ENCODE measurements around the gene RBFOX1.

Gene RBFOX1

GRCh38 chr16:7689234-7689633 lies 356.6 kb downstream of the RBFOX1 start:
- no peak for DNase-seq (ENCODE audit: low read depth)

GRCh38 chr16:7691533-7691932 lies 358.9 kb downstream of the RBFOX1 start:
- DNase-seq (ENCODE audit: low read depth), result no peak

DNA sequence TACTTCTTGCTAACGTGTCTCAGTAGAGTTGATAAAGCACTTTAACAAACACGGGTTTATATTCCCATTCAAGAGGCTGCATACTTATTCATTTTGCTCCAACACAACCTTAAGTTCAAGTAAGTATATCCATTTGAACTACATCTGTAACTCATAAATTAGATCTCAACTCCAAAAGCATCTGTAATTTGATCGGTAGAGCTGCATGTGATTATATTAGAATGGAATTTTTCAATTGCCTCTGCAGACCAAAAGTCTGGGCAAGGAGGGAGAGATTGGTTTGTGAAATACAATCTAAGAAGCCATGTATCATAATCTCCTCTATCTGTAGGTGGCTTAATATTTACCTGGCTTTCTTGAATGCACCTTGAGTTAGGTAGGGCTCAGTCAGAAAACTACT lies 371.0 kb downstream of the RBFOX1 start:
- no peak for DNase-seq (ENCODE audit: low read depth)

DNA sequence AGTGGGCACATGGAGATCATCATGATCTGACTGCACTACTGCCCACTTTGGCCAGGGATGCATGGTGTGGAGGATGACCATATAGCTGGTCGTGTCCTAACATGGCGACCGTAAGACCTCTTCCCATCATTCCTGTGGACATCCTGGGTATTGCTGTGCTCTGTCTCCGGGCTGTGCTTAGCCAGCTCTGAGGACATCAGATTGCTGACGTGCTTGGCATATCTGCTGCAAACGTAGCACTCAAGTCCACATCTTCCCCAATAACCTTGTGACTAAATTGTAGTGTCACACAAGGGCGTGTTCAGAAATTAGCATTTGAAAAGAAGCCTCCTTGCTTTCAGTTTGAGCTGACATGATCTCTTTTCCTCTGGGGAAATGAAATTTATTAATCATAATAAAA lies 373.2 kb downstream of the RBFOX1 start:
- DNase-seq (ENCODE audit: low read depth), result no peak

DNA sequence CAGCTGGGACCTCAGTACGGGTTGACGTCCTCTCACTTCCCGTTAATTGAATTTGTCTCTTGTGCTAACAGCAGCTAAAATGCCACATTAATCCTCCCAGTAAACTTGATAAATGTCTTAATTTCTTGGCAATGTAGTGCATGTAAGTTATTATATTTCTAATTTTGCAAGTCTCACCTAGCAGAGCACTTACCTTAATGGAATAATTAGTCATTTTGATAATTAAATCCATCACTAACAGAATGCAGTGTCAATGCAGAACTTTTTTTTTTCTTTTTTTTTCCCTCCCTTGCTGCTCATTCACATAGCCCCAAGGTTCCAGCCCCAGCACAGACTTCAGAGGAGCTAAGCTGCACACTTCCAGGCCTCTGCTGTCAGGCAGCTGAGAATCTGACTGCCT lies 376.5 kb downstream of the RBFOX1 start:
- no peak for DNase-seq (ENCODE audit: low read depth)

- no peak for DNase-seq (ENCODE audit: low read depth)
Measured at GRCh38 chr16:7713244-7713643, 380.6 kb downstream of the RBFOX1 start.

DNA sequence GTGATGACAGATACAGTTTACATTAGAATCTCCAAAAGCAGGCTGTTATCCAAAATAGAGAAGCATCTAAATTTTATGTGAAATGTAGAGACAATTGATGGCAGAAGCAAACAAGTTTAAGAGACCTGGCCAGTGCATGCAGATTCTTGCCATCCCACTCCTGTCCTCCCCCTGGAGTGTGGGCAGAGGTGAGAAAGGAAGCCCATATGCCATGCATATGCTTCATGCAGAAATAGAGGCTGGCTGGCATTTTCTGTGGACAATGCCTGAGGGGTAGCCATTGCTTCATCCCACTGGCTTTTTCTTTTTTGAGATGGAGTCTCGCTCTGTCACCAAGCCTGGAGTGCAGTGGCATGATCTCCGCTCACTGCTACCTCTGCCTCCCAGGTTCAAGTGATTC lies 382.1 kb downstream of the RBFOX1 start:
- DNase-seq (ENCODE audit: low read depth), result no peak

DNA sequence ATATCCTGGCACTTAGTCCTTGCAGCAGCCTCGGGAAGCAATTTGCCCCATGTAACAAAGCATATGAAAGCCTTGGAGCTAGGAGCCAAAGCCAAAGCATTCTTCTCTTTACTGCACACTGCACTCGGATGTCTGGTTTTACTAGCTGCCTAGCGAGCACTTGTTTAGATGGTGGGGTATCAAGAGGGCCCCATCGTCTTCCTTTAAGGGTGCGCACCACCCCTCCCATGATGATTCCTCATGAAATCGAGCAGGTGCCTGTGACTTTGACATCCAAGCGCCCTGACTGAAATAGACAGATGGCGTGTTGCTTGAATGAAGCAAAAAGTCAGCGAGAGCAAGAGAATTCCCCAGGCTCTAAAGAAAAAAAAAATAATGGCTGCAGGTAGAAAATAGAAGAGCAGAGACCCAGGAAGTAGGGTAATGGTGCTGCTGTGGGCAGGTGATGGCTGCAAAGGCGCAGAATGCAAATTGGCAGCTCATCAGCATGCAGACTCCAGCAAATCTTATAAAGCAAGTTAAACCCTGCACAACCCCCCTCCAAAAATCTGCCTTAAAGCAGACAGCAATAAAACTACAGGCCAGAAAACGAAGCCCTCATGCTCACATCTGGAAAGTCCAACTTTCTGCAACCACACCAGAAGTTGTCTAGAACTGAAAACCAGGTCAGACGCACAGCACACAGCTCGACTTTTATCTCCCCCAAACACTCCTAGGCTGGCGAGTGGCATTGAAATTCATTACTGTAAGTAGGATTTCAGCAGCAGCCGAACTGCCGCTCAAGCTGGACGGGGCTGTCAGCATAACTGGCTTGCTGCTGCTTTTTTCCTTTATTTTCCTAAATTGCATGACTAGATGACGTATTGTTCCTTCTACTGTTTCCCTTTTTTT lies 384.3 kb downstream of the RBFOX1 start:
- DNase-seq (ENCODE audit: low read depth), result no peak

DNA sequence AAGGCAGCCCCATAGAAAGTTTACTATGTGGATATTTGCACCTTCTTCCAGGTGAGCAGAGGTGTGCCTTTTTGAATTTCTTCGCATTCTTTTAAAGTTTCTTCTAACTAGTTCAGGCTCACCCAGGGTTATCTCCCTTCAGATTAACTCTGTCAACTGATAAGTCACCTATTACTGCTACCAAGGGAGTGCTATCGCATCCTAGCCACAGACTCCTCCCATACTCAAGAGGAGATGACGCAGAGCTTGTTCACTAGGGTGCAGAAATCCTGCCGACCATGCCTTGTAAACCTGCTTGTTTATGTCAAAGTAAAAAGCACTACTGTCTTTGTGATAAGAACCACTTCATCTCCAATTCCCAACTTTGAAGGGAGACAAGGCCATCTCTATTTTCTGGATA lies 390.1 kb downstream of the RBFOX1 start:
- DNase-seq (ENCODE audit: low read depth), result no peak

- no peak for DNase-seq (ENCODE audit: low read depth)
Measured at GRCh38 chr16:7731141-7731540, 398.5 kb downstream of the RBFOX1 start.

DNA sequence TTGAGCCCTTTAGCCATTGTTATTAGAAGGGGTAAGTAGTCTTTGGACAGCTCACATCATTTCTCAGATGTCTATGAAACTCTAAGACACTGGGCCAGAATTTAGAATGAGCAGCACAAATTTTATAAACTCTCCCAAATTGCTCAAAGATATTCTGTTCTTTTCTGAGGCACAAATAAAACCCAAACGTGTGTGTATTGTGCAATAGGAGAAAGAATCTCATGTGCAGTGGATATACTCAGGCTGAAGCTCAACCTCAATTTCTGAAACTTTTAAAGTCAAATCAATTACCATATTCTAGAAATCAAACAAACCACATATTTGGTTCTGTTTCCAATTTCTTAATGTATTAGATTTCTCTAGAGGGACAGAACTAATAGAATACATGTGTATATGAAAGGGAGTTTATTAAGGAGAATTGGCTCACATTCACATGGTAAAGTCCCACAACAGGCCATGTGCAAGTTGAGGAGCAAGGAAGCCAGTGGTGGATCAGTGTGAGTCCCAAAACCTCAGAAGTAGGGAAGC lies 403.6 kb downstream of the RBFOX1 start:
- no peak for DNase-seq (ENCODE audit: low read depth)

DNA sequence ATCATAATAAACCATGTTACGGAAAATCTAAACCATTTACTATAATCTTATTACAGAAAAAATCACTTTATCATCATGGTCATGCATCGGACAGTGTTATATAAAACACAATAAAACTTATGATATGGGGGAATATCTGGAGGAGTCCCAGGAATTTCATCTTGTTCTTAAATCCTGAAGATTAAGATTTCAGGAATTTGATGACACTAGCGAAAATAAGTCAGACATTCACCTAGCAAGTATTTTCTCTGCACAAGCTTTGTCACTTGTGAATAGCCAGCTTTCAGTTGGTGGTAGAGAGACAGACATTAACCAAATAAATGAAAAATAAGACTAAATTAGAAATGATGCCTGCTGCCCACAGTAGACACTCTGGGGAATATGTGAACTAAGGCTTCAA lies 410.0 kb downstream of the RBFOX1 start:
- no peak for DNase-seq (ENCODE audit: low read depth)

DNA sequence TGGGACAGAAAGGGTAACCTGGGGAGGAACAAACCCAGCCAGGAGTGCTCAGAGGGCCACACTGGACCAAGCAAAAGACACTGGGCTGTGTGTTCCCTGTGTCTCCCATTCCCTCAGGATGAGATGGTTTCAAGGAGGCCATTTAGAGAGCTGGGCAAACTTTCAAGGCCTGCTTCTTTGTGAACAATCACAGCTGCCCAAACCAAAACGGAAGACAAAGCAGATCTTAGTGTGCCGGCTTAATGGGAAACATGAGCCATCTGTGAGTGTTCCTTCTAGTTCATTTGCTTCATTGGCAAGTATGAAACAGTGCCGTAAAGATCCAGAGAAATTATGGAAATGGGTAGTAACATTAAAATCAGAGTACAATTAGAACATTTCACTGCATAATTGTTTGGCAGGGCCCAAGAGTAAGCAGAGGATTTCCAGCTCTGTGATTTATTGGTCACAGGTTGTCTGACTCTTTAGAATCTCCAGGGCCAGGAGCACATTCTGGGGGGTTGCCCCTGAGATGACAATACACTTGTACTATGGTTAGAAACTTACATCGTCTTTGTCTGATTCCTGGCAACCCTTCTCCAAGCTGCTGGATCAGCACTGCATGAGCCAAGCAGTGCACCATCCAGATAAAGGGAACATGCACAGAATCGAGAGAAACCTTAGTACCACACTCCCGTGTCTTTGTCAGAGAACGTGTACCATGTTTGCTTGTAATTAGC lies 412.1 kb downstream of the RBFOX1 start:
- no peak for DNase-seq (ENCODE audit: low read depth)

GRCh38 chr16:7745276-7745675 lies 412.6 kb downstream of the RBFOX1 start:
- no peak for DNase-seq (ENCODE audit: low read depth)

DNA sequence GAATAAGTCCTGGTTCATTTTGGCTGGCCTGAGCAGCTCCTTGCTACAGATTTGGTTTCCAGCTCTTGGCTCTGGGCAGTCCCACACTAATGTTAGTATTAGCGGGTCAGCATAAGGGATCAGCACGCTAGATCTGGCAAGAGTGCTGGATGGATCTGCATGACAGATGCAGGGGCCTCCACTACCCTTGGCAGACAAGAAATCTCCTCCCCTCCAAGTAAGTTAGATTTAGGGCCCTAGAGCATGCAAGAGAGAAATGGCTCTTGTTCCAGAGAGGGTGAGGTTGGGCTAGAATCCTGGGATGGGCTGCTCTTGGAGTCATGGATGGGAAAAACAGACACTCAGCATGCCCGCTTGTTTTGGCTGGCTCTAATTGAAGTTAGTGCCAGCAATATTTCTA lies 414.3 kb downstream of the RBFOX1 start:
- no peak for DNase-seq (ENCODE audit: low read depth)

DNA sequence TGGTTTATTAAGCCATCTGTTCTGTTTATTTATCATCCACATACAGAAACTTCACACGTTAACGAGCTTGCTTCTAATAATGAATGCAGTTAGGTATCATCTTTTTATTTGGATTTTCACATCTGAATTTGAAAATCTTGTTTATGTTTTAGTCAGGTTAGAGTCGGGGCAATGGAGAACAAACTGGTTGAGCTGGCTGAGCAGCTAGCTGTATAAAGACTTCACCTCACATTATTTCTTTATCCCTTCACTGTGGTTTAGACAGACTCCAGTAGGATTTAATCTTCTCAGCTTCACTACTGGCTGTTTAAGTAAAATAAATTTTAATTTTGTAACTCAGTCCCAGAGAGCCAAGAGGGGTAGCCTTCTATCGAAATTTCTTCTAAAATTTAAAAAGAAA lies 415.9 kb downstream of the RBFOX1 start:
- no peak for DNase-seq (ENCODE audit: low read depth)

DNA sequence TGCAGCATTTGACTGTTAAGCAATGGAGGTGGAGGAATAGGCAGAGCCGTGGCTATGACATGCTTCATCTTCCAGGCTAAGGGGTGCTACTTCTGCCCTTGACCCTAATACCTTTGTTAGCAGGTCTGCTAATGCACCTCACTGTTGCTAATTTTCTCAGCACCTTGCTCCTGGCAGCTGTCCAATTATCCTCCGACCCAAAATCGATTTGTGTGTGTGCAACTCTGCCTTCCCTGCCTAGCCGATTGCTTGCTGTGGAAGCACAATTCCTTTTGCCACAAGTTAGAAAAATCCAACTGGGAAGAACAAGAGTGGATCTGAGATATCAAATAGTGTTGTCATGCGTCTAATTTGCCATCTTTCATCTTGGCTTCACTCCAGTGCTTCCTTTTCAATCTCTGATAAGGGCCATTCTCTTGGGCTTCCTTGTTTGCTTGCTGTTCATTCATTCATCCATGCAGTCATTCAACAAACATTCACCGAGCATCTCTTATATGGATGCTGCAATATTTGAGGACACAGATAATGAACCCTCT lies 422.8 kb downstream of the RBFOX1 start:
- no peak for DNase-seq (ENCODE audit: low read depth)
